Placental pericyte (primary cell): ENCODE results near the gene USH1G. TPM values are rescaled to one million over a fixed set of nuclear protein-coding genes. Genes with fewer than 3 reads are reported as not detected.

Source experiments
- total RNA-seq: library from RNA; depleted of rRNA; stranded (reverse); fragments of >200 nt; gene quantifications from 2 replicates; pipeline ENCODE4 v1.2.3, GENCODE V29; 2012

USH1G gene
- not detected in 2 replicates for total RNA-seq

GRCh38 chr17:74922694-74923537 is at the start of gene USH1G:
USH1G (minus strand) TSS chr17:74923255; CDS start chr17:74923073, 182 bp downstream.

DNA sequence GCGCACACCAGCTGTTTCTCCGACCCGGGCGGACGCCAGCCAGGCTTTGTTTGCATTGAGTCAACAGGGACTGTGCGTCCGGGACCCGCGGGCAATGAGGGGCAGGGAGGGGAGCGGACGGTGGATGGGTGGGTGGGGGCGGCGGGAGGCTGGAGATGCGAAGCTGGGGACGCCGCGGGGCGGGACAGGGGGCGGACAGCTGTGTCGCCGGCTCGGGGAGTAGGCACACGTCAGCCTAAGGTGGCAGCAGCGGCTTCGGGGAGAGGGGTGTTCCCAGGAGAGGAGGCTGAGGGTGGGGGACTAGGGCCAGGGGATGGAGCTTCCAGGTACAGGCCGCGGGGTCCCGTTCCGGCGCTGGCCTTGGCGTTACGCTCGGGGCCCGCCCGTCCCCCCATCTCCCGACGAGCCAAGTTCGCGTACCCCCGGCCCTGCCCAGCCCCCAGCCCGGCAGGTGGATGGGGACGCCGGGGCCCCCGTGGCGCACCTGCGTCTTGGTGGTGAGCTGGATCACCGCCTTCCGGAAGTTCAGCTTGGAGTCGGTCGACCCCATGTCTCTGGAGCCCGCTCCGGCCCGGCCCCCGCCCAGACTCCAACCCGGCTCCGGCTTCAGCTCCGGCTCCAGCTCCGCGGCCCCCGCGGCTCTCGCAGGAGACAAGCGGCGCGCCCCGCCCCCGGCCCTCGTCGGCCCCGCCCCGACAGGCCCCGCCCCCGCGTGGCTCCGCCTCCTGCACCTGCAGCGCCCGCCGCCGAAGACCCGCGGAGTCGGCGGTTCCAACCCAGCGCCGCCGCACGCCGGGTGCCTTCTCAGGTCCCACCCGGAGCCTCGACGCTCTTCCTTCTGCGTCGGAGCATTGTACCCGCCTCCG is 49.3 kb upstream of the USH1G start, which contains the start of gene HID1:
Gene HID1 (minus strand): TSS at position 653 of the 866 bp plus-strand sequence. CDS start 103 bp downstream, at position 550.

DNA sequence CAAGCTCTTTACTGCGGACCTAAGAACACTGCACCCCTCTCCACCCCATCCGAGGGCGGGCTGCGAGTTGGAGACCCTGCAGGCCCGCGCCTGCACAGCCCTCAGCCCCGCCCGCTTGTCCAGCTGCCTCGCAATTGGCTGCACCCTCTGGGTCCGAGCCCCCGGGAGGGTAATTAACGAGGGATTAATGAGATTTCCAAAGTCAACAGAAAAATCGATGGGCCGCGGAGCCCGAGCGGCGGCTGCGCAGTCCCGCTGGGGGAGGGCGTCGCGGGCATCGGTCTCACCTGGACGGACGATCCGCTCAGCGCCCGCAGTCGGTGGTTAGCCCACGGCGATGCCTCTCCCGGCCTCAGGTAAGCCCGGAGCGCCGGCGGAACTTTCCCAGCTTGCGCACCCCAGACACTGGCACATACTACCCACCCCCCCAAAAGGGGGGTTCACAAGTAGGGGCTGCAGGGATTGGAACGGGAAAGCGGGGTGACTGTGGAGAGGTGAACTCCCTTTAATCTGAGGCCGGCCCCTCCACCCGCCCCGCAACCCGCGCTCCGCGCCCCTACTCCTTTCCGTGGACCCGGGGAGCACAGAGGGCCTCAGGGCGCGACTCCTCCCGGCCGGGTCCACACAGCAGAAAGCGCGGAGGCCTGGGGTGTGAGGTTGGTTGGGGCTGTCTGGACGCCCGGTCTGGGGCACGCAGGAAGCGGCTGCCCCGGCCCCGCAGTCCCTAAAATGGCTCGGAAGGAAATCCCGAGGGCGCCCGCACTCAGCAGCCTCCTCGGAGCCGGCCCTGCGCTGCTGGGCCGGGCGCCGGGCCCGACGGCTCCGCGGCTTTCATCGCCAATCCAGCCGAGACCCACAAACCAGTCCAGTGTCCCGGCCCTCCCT is 12.8 kb upstream of the USH1G start, which contains the start of gene OTOP3:
Gene OTOP3 (plus strand): TSS at position 314 of the 885 bp plus-strand sequence. CDS start 24 bp downstream, at position 338.

DNA sequence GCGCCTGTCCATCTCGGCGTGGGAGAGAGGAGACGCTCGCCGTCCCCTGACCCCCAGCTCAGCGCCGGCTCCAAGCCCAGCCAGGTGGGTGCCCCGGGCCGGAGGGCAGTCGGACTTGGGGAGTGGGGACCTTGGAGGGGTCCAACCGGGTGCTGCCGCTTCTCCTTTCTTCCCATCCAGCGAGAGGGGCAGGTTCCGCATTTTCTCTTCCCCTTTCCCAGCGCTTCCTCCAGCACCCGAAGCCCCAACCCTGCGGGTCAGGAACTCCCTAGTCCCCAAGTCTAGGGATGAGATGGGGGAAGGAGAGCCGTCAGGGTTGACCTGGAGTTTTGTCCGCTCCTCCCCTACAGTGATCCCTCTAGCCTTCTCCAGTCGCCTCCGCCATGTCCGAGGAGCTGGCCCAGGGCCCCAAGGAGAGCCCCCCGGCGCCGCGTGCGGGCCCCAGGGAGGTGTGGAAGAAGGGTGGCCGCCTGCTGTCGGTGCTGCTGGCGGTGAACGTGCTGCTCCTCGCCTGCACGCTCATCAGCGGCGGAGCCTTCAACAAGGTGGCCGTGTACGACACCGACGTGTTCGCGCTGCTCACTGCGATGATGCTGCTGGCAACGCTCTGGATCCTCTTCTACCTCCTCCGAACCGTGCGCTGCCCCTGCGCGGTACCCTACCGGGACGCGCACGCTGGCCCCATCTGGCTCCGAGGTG is 1.3 kb upstream of the USH1G start, which contains the start of gene OTOP2:
Gene OTOP2 (plus strand): TSS at position 24 of the 699 bp plus-strand sequence. CDS start 360 bp downstream, at position 384.

GRCh38 chr17:74892974-74893911 is 29.8 kb downstream of the USH1G start, which contains the start of gene FADS6:
FADS6 (minus strand) TSS chr17:74893633; CDS start chr17:74893595, 38 bp downstream.

DNA sequence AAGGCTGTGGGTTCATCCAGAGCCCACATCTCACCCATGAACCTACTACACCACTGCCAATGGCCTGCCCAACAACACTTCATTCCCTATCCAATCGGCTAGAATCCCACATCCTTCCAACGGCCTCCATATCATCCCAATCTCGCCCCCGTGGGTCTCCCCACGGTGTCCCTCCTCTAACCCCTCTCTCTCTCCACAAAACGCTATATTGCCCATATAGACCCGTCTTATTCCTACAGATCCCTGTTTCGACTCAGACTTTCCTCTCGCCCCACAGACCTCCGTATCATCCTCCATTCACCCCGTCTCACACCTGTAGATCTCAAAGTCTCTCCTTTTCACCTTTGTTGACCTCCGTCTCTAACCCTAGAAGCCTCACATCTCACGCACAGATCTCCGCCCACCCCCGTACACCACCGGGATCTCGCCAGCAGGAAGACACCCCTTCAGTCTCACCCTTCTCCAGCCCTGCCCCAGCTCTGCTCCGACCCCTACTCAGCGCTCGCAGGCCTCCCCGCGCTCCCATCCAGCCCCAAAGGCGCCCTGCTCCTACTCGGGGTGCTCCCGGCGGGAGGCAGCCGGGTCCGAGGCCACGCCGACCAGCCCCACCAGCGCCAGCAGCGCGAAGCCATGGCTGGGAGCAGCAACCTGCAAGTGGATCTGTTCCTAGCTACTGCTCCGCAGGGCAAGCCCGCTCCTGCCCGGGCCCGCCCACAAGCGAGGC is 50.6 kb downstream of the USH1G start, which contains the start of gene FDXR:
Gene FDXR (minus strand): TSS at position 682 of the 724 bp plus-strand sequence. CDS start 50 bp downstream, at position 632.

Other genes with a start within 250 kb of the USH1G start
- 0.29 TPM in 1 of 2 replicates, not detected in the other for gene CD300LF, start 210.3 kb downstream of the USH1G start, total RNA-seq
- gene RAB37, start 186.0 kb downstream of the USH1G start, total RNA-seq: 0.29 TPM in 1 of 2 replicates, not detected in the other
- 37.5 and 101 TPM in 2 replicates for gene NHERF1, start 174.6 kb downstream of the USH1G start, total RNA-seq
- gene NAT9, start 146.9 kb downstream of the USH1G start, total RNA-seq: 27.2 and 53.8 TPM in 2 replicates
- 0.22 TPM in 1 of 2 replicates, not detected in the other for gene GRIN2C, start 63.4 kb downstream of the USH1G start, total RNA-seq
- 26.3 and 41.6 TPM in 2 replicates for gene FDXR, start 50.3 kb downstream of the USH1G start, total RNA-seq
- not detected in 2 replicates for gene FADS6, start 29.6 kb downstream of the USH1G start, total RNA-seq
- not detected in 2 replicates for gene OTOP2, start 1.0 kb upstream of the USH1G start, total RNA-seq
- not detected in 2 replicates for gene OTOP3, start 12.6 kb upstream of the USH1G start, total RNA-seq
- 4.7 and 4.8 TPM in 2 replicates for gene HID1, start 49.5 kb upstream of the USH1G start, total RNA-seq
- 13.3 and 44.7 TPM in 2 replicates for gene CDR2L, start 64.4 kb upstream of the USH1G start, total RNA-seq
- 31.5 and 40.9 TPM in 2 replicates for gene MRPL58, start 89.4 kb upstream of the USH1G start, total RNA-seq
- gene ATP5PD, start 123.7 kb upstream of the USH1G start, total RNA-seq: 163 and 256 TPM in 2 replicates
- gene KCTD2, start 124.0 kb upstream of the USH1G start, total RNA-seq: 17.9 and 18.2 TPM in 2 replicates
- 8.2 and 19.3 TPM in 2 replicates for gene SLC16A5, start 164.7 kb upstream of the USH1G start, total RNA-seq
- gene ARMC7, start 186.7 kb upstream of the USH1G start, total RNA-seq: 3.0 and 3.7 TPM in 2 replicates
- gene NT5C, start 208.5 kb upstream of the USH1G start, total RNA-seq: 67.0 and 87.0 TPM in 2 replicates
- gene JPT1, start 231.3 kb upstream of the USH1G start, total RNA-seq: 48.4 and 187 TPM in 2 replicates